H9 (cell line): ENCODE results near the gene AMACR. TPM values are rescaled to one million over a fixed set of nuclear protein-coding genes. Genes with fewer than 3 reads are reported as not detected.

ENCODE experiments used
- DNase-seq: peaks from one replicate; pipeline ENCODE4 v3.0.0-alpha.2; 2017
- H2AFZ ChIP-seq: one replicate; pipeline ENCODE4 v1.6.1; 2013; ENCODE audit warnings: mild to moderate bottlenecking, low read length, control low read depth, moderate library complexity
- H2AK5ac ChIP-seq: 2 replicates; pipeline ENCODE4 v1.6.1; 2013; ENCODE audit warnings: low read length, control low read depth, mixed read lengths; ENCODE audit not compliant: insufficient read length
- H2BK120ac ChIP-seq: one replicate; pipeline ENCODE4 v1.6.1; 2013; ENCODE audit warnings: low read depth, mild to moderate bottlenecking, low read length, control low read depth, inconsistent platforms; ENCODE audit not compliant: poor library complexity, severe bottlenecking
- H2BK12ac ChIP-seq: 2 replicates; pipeline ENCODE4 v1.6.1; 2013; ENCODE audit warnings: low read length, control low read depth, mixed read lengths, low read depth; ENCODE audit not compliant: insufficient read length
- H2BK15ac ChIP-seq: 2 replicates; pipeline ENCODE4 v1.6.1; 2013; ENCODE audit warnings: low read depth, low read length, control low read depth
- H2BK20ac ChIP-seq: one replicate; pipeline ENCODE4 v1.6.1; 2013; ENCODE audit warnings: low read depth, mild to moderate bottlenecking, low read length, control low read depth, inconsistent platforms; ENCODE audit not compliant: poor library complexity, severe bottlenecking
- H2BK5ac ChIP-seq: 2 replicates; pipeline ENCODE4 v1.6.1; 2013; ENCODE audit warnings: low read length, control low read depth, mixed read lengths; ENCODE audit not compliant: insufficient read length
- H3K14ac ChIP-seq: 2 replicates; pipeline ENCODE4 v1.6.1; 2013; ENCODE audit warnings: low read length, control low read depth; ENCODE audit not compliant: insufficient read depth
- H3K18ac ChIP-seq: 2 replicates; pipeline ENCODE4 v1.6.1; 2013; ENCODE audit warnings: low read depth, mild to moderate bottlenecking, mixed read lengths, low read length, control low read depth; ENCODE audit not compliant: insufficient read length
- H3K23ac ChIP-seq: 2 replicates; pipeline ENCODE4 v1.6.1; 2013; ENCODE audit warnings: low read length, control low read depth, mixed read lengths, low read depth; ENCODE audit not compliant: insufficient read length
- H3K23me2 ChIP-seq: 2 replicates; pipeline ENCODE4 v1.6.1; 2013; ENCODE audit warnings: low read depth, mild to moderate bottlenecking, mixed read lengths, low read length, control low read depth; ENCODE audit not compliant: insufficient read length, poor library complexity, severe bottlenecking
- H3K27ac ChIP-seq: 2 replicates; pipeline ENCODE4 v1.5.1; 2013; ENCODE audit warnings: low read length, control low read depth, mixed read lengths, low read depth; ENCODE audit not compliant: insufficient read length
- H3K27me3 ChIP-seq: 2 replicates; pipeline ENCODE4 v1.6.1; 2013; ENCODE audit warnings: low read length, control low read depth, inconsistent platforms; ENCODE audit not compliant: insufficient read depth
- H3K4ac ChIP-seq: 2 replicates; pipeline ENCODE4 v1.6.1; 2013; ENCODE audit warnings: low read depth, mild to moderate bottlenecking, control low read depth, inconsistent platforms, low read length, moderate library complexity
- H3K4me1 ChIP-seq: 2 replicates; pipeline ENCODE4 v1.6.1; 2013; ENCODE audit warnings: low read length, control low read depth, inconsistent platforms; ENCODE audit not compliant: insufficient read depth
- H3K4me2 ChIP-seq: 2 replicates; pipeline ENCODE4 v1.6.1; 2013; ENCODE audit warnings: low read length, control low read depth, mixed read lengths; ENCODE audit not compliant: insufficient read length, insufficient read depth
- H3K56ac ChIP-seq: 2 replicates; pipeline ENCODE4 v1.6.1; 2013; ENCODE audit warnings: low read depth, mild to moderate bottlenecking, mixed read lengths, low read length, control low read depth; ENCODE audit not compliant: insufficient read length
- H3K79me1 ChIP-seq: 2 replicates; pipeline ENCODE4 v1.6.1; 2013; ENCODE audit warnings: low read depth, mild to moderate bottlenecking, moderate library complexity, low read length, control low read depth, inconsistent platforms; ENCODE audit not compliant: insufficient read depth, poor library complexity, severe bottlenecking
- H3K79me2 ChIP-seq: 2 replicates; pipeline ENCODE4 v1.6.1; 2013; ENCODE audit warnings: low read length, control low read depth, inconsistent platforms; ENCODE audit not compliant: insufficient read depth
- H3K9ac ChIP-seq: 2 replicates; pipeline ENCODE4 v1.6.1; 2013; ENCODE audit warnings: low read length, control low read depth, mixed read lengths; ENCODE audit not compliant: insufficient read length; ENCODE audit errors: extremely low read depth
- H3K9me3 ChIP-seq: one replicate; pipeline ENCODE4 v1.6.1; 2013; ENCODE audit warnings: low read depth, low read length, inconsistent platforms; ENCODE audit not compliant: control insufficient read depth
- H3T11ph ChIP-seq: one replicate; pipeline ENCODE4 v1.6.1; 2013; ENCODE audit warnings: mild to moderate bottlenecking, low read length, control low read depth, inconsistent platforms
- H4K20me1 ChIP-seq: one replicate; pipeline ENCODE4 v1.6.1; 2013; ENCODE audit not compliant: control insufficient read depth, insufficient read length, insufficient read depth
- H4K5ac ChIP-seq: 2 replicates; pipeline ENCODE4 v1.6.1; 2013; ENCODE audit warnings: low read depth, mild to moderate bottlenecking, mixed read lengths, low read length, control low read depth; ENCODE audit not compliant: insufficient read length
- H4K8ac ChIP-seq: replicated peaks from 2 replicates; pipeline ENCODE4 v1.6.1; 2013; ENCODE audit warnings: low read length, control low read depth, mixed read lengths, low read depth; ENCODE audit not compliant: insufficient read length
- H4K91ac ChIP-seq: 2 replicates; pipeline ENCODE4 v1.6.1; 2013; ENCODE audit warnings: low read depth, mild to moderate bottlenecking, moderate library complexity, mixed read lengths, low read length, control low read depth; ENCODE audit not compliant: insufficient read length
- H3K27ac Mint-ChIP-seq, 3 experiments: 2 replicates in 2 of 3; 3 replicates in 1 of 3; pipeline ENCODE4 v1.8.0; 2020 to 2021; ENCODE audit warnings: mixed read lengths in 3 of 3, mild to moderate bottlenecking in 1 of 3, moderate library complexity in 1 of 3
- H3K27me3 Mint-ChIP-seq: 2 replicates; pipeline ENCODE4 v1.8.0; 2021; ENCODE audit warnings: low read depth, mild to moderate bottlenecking, moderate library complexity, mixed read lengths
- H3K36me3 Mint-ChIP-seq, 3 experiments: 2 replicates in 2 of 3; 3 replicates in 1 of 3; pipeline ENCODE4 v1.8.0; 2020 to 2021; ENCODE audit warnings: low read depth in 3 of 3, mixed read lengths in 3 of 3; ENCODE audit not compliant: insufficient read depth in 1 of 3
- H3K4me1 Mint-ChIP-seq, 2 experiments: 2 replicates each; pipeline ENCODE4 v1.8.0; 2020; ENCODE audit warnings: mixed read lengths in 2 of 2
- H3K4me3 Mint-ChIP-seq, 2 experiments: 2 replicates in 1 of 2; 3 replicates in 1 of 2; pipeline ENCODE4 v1.8.0; 2020 to 2021; ENCODE audit warnings: mild to moderate bottlenecking in 2 of 2, mixed read lengths in 2 of 2, moderate library complexity in 1 of 2
- H3K9me3 Mint-ChIP-seq, 2 experiments: 2 replicates in 1 of 2; 3 replicates in 1 of 2; pipeline ENCODE4 v1.8.0; 2020; ENCODE audit warnings: mild to moderate bottlenecking in 2 of 2, mixed read lengths in 2 of 2, moderate library complexity in 1 of 2
- CTCF ChIP-seq: fragments of 200-600 bp; sonication (generic); conservative IDR thresholded peaks from 3 replicates; pipeline ENCODE4 v1.8.0; 2021; ENCODE audit warnings: antibody characterized with exemption, mild to moderate bottlenecking
- WGBS: extraction: QIAGEN DNeasy Blood & Tissue Kit; methylation state at CpG from one replicate; pipeline ENCODE4 v1.1.7; 2013; ENCODE audit warnings: missing lambda C conversion rate, low lambda C conversion rate, mixed read lengths; ENCODE audit not compliant: insufficient read length; ENCODE audit errors: extremely low coverage; 5-methylcytosine and 5-hydroxymethylcytosine counted together
- total RNA-seq: library from RNA; stranded (reverse); gene quantifications from 2 replicates; pipeline ENCODE4 v1.2.1, GENCODE V29; 2021

Gene AMACR
- total RNA-seq, 1 experiment from 2014 or later: 9.7 TPM

- no peak for DNase-seq
- H4K8ac ChIP-seq: no peak overlapping the region
- no peak overlapping the region for H2BK15ac ChIP-seq
- 0 out of 2 replicates have a peak, but pooled peaks cover 2% of the 10 kb centered on the region for H3K4me1 ChIP-seq
- H3K4me1 Mint-ChIP-seq: peaks cover 18 to 21% of the 10 kb centered on the region in 2 experiments
- H2BK5ac ChIP-seq: no peak overlapping the region
- no peak overlapping the region for H3K9ac ChIP-seq
- no peak overlapping the region for H2BK120ac ChIP-seq
- no peak overlapping the region for H4K5ac ChIP-seq
- H3K27ac ChIP-seq: no peak overlapping the region
- no peak overlapping the region for H3T11ph ChIP-seq
- no peaks in the 10 kb centered on the region for H4K20me1 ChIP-seq
- H2AFZ ChIP-seq: no peak overlapping the region
- H2AK5ac ChIP-seq: no peak overlapping the region
- no peaks in the 10 kb centered on the region for H3K27me3 ChIP-seq
- no peaks in the 10 kb centered on the region for H3K27me3 Mint-ChIP-seq
- peak overlapping the region in 1 of 3 experiments; percentile 1; a peak in 2 of 7 replicates for H3K27ac Mint-ChIP-seq
- no peak overlapping the region for H2BK12ac ChIP-seq
- H3K9me3 Mint-ChIP-seq: peaks cover 2 to 3% of the 10 kb centered on the region in 2 experiments; a peak in 2 of 5 replicates
- H3K14ac ChIP-seq: no peak overlapping the region
- H3K23ac ChIP-seq: no peak overlapping the region
- H3K36me3 Mint-ChIP-seq: peaks cover 1 to 6% (median 4%) of the 10 kb centered on the region in 3 experiments; a peak in 4 of 7 replicates
- H3K4me3 Mint-ChIP-seq: no peak overlapping the region
- no peak overlapping the region for H3K56ac ChIP-seq
- H3K4ac ChIP-seq: no peak overlapping the region
- no peak overlapping the region for H3K18ac ChIP-seq
- no peaks in the 10 kb centered on the region for H3K79me2 ChIP-seq
- H4K91ac ChIP-seq: no peak overlapping the region
- TF ChIP-seq CTCF: no peak
- no peaks in the 10 kb centered on the region for H3K23me2 ChIP-seq
- no peak overlapping the region for H2BK20ac ChIP-seq
- no CpG with 5 or more reads among the region's 2 CpGs for WGBS
- H3K79me1 ChIP-seq: no peaks in the 10 kb centered on the region
- H3K9me3 ChIP-seq: no peaks in the 10 kb centered on the region
- H3K4me2 ChIP-seq: no peak overlapping the region
Observed at GRCh38 chr5:34038390-34038789, 30.5 kb upstream of the AMACR start.
